Fibroblast of lung (primary cell): Measurements from ENCODE around the gene ING5.

Source experiments
- CTCF ChIP-seq, 2 donors: IDR thresholded peaks in 1 of 2; conservative IDR thresholded peaks in 1 of 2; 1 replicate in 1 of 2; 2 replicates in 1 of 2; pipeline ENCODE4 v1.5.1; 2011 to 2012; ENCODE audit warnings: low read length in 2 of 2, control low read depth in 1 of 2, inconsistent platforms in 1 of 2, low read depth in 1 of 2, mild to moderate bottlenecking in 1 of 2
- EZH2 ChIP-seq: IDR thresholded peaks from 2 replicates; pipeline ENCODE4 v1.5.1; 2012; ENCODE audit warnings: low read length, control low read depth, mild to moderate bottlenecking; ENCODE audit errors: missing control alignments

- TF ChIP-seq CTCF (conservative IDR thresholded peaks at IDR 0.05 in 1 of 2, IDR thresholded peaks at IDR 0.05 in 1 of 2; ENCODE audit: low read depth in 1 of 2, low read length in 2 of 2) (no peak), EZH2 (no peak)
Measured at GRCh38 chr2:241762321-241762932, 60.6 kb downstream of the ING5 start.
